Endodermal cell (in vitro differentiated cells): Measurements from ENCODE around the gene PRKAA2. TPM values are rescaled to one million over a fixed set of nuclear protein-coding genes. Genes with fewer than 3 reads are reported as not detected.
"Not testable (repeated sequence)": the region's sequence is repeated elsewhere in the genome, so short reads cannot be mapped to it uniquely, and the experiment has no call there.

Experiments used
- DNase-seq: peaks from one replicate; pipeline ENCODE4 v3.0.0-alpha.2; 2017
- H3K27ac ChIP-seq: 2 replicates; pipeline ENCODE4 v1.5.1; 2013; ENCODE audit warnings: mild to moderate bottlenecking, low read depth, low read length, moderate library complexity
- H3K27me3 ChIP-seq: 2 replicates; pipeline ENCODE4 v1.6.1; 2013; ENCODE audit warnings: mild to moderate bottlenecking, low read length, moderate library complexity; ENCODE audit not compliant: insufficient read depth, control insufficient read depth, poor library complexity, severe bottlenecking
- H3K36me3 ChIP-seq: 2 replicates; pipeline ENCODE4 v1.7.0; 2013; ENCODE audit warnings: mild to moderate bottlenecking, low read length, moderate library complexity; ENCODE audit not compliant: control insufficient read depth, insufficient read depth
- H3K4me1 ChIP-seq: one replicate; pipeline ENCODE4 v1.7.0; 2013; ENCODE audit warnings: low read length; ENCODE audit not compliant: control insufficient read depth, insufficient read depth
- H3K4me3 ChIP-seq: 2 replicates; pipeline ENCODE4 v1.5.1; 2013; ENCODE audit warnings: mild to moderate bottlenecking, low read length, moderate library complexity
- H3K9ac ChIP-seq: 2 replicates; pipeline ENCODE4 v1.6.1; 2013; ENCODE audit warnings: mild to moderate bottlenecking, low read length, moderate library complexity; ENCODE audit not compliant: poor library complexity, severe bottlenecking; ENCODE audit errors: extremely low read depth
- H3K9me3 ChIP-seq: 2 replicates; pipeline ENCODE4 v1.6.1; 2013; ENCODE audit warnings: mild to moderate bottlenecking, low read length, moderate library complexity; ENCODE audit not compliant: control insufficient read depth
- H3K27ac Mint-ChIP-seq: 2 replicates; pipeline ENCODE4 v1.8.0; 2020; ENCODE audit warnings: mixed read lengths
- H3K27me3 Mint-ChIP-seq: 2 replicates; pipeline ENCODE4 v1.8.0; 2021; ENCODE audit warnings: mild to moderate bottlenecking, mixed read lengths; ENCODE audit not compliant: insufficient read depth
- H3K36me3 Mint-ChIP-seq: 2 replicates; pipeline ENCODE4 v1.8.0; 2020; ENCODE audit warnings: low read depth, mixed read lengths
- H3K4me1 Mint-ChIP-seq: 2 replicates; pipeline ENCODE4 v1.8.0; 2020; ENCODE audit warnings: mixed read lengths
- H3K4me3 Mint-ChIP-seq: 2 replicates; pipeline ENCODE4 v1.8.0; 2020; ENCODE audit warnings: mild to moderate bottlenecking, moderate library complexity, mixed read lengths
- H3K9me3 Mint-ChIP-seq: 2 replicates; pipeline ENCODE4 v1.8.0; 2020; ENCODE audit warnings: mild to moderate bottlenecking, mixed read lengths
- WGBS, 2 experiments: methylation state at CpG; one replicate each; pipeline versions ENCODE4 v1.1.5 to v1.1.7; 2013; ENCODE audit warnings: missing lambda C conversion rate in 2 of 2, mixed read lengths in 1 of 2; ENCODE audit not compliant: insufficient coverage in 1 of 2, insufficient read length in 1 of 2; 5-methylcytosine and 5-hydroxymethylcytosine counted together
- long read RNA-seq, 4 experiments: library from polyadenylated mRNA in 2 of 4; library from RNA in 1 of 4; library from capped mRNA in 1 of 4; stranded (forward) in 3 of 4; unstranded in 1 of 4; transcript quantifications; one replicate each; pipeline ENCODE4 v2.0.0, GENCODE V29; 2020 to 2021; ENCODE audit warnings: inconsistent platforms in 1 of 4
- polyA plus RNA-seq, 2 experiments: library from polyadenylated mRNA; stranded (reverse); fragments of 50-300 nt; gene quantifications; one replicate each; pipeline ENCODE4 v1.2.3, GENCODE V29; 2013
- total RNA-seq, 2 donors: library from RNA; stranded (reverse); fragmentation: NEBNext Ultra II Directional in 1 of 2; extraction: Animal tissue kit (Norgen Biotek cat#: 25700) in 1 of 2; gene quantifications; 2 replicates in 1 of 2; 3 replicates in 1 of 2; pipeline ENCODE4 v1.2.1, GENCODE V29; 2021
- TF ChIP-seq, protein P1 (sequence below): fragments of 200-600 bp; sonication (generic); conservative IDR thresholded peaks from 2 replicates; pipeline ENCODE4 v1.5.0; 2021; ENCODE audit warnings: antibody characterized with exemption, mild to moderate bottlenecking

The PRKAA2 gene
- total RNA-seq: 10 to 100 TPM in 1 of 2 donors, 1 to 10 TPM in 1; 4.7 to 15.3 TPM
- 6.8 TPM for polyA plus RNA-seq (2013, experiment 1 of 2)
- 6.0 TPM for polyA plus RNA-seq (2013, experiment 2 of 2)
- long read RNA-seq, experiment 1, partial matches to known transcripts: 5 of 6 reads
- long read RNA-seq, experiment 1, other reads (novel, unspliced or antisense): 1 of 6 reads
- long read RNA-seq, experiment 2, full-length matches to known transcripts: 22 of 45 reads
- long read RNA-seq, experiment 2, partial matches to known transcripts: 1 of 45 reads
- long read RNA-seq, experiment 2, other reads (novel, unspliced or antisense): 22 of 45 reads
- long read RNA-seq, experiment 3, full-length matches to known transcripts: 23 of 32 reads
- long read RNA-seq, experiment 3, partial matches to known transcripts: 2 of 32 reads
- long read RNA-seq, experiment 3, other reads (novel, unspliced or antisense): 7 of 32 reads
- long read RNA-seq, experiment 4, full-length matches to known transcripts: 3 of 5 reads
- long read RNA-seq, experiment 4, partial matches to known transcripts: 0 of 5 reads
- long read RNA-seq, experiment 4, other reads (novel, unspliced or antisense): 2 of 5 reads

DNA sequence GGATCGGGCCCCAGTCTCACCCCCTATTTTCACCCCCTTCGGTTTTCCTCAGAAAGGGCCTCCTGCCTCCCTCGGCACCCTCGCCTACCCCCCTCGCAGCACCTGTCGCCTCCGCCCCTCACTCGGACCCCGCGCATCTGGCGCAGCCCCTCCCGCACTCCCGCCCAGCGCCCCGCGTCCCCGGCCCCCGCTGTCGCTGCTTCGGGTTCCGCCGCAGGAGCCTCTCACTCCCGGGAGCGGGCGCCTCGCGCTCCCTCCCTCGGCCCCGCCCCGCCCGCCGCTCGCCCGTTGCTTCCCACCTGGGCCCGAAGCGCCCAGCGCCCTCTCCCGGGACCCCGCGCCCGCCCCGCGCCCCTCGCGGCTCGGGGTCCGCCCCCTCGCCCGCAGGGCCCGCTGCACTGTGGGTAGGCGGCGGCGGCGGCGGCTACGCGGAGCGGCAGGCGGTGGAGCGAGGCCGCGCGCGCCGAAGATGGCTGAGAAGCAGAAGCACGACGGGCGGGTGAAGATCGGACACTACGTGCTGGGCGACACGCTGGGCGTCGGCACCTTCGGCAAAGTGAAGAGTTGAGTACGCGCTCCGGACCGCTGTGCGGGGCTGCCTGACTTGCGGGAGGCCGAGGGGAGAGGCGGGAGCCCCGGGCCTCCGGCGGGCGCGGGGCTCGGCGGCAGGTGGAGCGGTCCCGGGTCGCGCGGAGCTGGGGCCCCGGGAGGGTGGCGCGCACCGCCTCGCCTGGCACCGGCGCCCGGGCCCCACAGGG lies at the start of gene PRKAA2:
Gene PRKAA2, plus strand, starts transcription at position 396 of the 758 bp plus-strand sequence. Its CDS starts 74 bp downstream, at position 470.
- Mint-ChIP-seq H3K27me3 (peaks cover 64% of the 10 kb centered on the region), H3K4me3 (peak within 1 kb of the TSS; percentile 78), H3K4me1 (peaks cover 10% of the 10 kb centered on the region), H3K27ac (peak within 1 kb of the TSS; percentile 1), H3K9me3 (no peaks in the 10 kb centered on the region), H3K36me3 (no peaks in the 10 kb centered on the region)
- TF ChIP-seq, protein P1, sequence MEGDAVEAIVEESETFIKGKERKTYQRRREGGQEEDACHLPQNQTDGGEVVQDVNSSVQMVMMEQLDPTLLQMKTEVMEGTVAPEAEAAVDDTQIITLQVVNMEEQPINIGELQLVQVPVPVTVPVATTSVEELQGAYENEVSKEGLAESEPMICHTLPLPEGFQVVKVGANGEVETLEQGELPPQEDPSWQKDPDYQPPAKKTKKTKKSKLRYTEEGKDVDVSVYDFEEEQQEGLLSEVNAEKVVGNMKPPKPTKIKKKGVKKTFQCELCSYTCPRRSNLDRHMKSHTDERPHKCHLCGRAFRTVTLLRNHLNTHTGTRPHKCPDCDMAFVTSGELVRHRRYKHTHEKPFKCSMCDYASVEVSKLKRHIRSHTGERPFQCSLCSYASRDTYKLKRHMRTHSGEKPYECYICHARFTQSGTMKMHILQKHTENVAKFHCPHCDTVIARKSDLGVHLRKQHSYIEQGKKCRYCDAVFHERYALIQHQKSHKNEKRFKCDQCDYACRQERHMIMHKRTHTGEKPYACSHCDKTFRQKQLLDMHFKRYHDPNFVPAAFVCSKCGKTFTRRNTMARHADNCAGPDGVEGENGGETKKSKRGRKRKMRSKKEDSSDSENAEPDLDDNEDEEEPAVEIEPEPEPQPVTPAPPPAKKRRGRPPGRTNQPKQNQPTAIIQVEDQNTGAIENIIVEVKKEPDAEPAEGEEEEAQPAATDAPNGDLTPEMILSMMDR: no peak
- no peaks in the 10 kb centered on the region for H3K9me3 ChIP-seq
- H3K4me3 ChIP-seq: peak within 1 kb of the TSS; percentile 85
- peaks cover 40% of the 10 kb centered on the region for H3K27me3 ChIP-seq
- peak; percentile 87 for DNase-seq
- no peaks in the 10 kb centered on the region for H3K36me3 ChIP-seq
- WGBS, 2 experiments: 0% methylated on average over 22 to 103 of the region's 103 CpGs
- peak within 1 kb of the TSS; percentile 36 for H3K9ac ChIP-seq
- H3K27ac ChIP-seq: no peak within 1 kb of the TSS
- H3K4me1 ChIP-seq: no peaks in the 10 kb centered on the region

DNA sequence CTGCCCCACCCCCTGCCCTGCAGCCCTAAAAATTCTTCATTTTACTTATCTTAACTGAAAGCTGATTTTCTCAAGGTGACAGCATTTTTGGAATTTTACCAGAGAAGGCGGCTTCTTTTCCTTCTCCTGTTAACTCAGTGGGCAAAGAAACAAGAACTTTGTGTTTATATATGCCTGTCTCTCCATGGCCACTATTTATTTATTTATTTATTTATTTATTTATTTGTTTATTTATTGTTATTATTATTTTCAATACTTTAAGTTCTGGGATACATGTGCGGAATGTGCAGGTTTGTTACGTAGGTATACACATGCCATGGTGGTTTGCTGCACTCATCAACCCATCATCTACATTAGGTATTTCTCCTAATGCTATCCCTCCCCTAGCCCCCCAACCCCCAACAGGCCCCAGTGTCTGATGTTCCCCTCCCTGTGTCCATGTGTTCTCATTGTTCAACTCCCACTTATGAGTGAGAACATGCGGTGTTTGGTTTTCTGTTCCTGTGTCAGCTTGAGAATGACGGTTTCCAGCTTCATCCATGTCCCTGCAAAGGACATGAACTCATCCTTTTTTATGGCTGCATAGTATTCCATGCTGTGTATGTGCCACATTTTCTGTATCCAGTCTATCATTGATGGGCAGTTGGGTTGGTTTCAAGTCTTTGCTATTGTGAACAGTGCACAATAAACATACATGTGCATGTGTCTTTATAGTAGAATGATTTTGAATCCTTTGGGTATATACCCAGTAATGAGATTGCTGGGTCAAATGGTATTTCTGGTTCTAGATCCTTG lies 49.5 kb upstream of the PRKAA2 start:
- not testable (repeated sequence) for H3K27ac Mint-ChIP-seq, H3K9me3 ChIP-seq, H3K4me1 Mint-ChIP-seq, H3K36me3 ChIP-seq, H3K4me3 ChIP-seq, H3K4me3 Mint-ChIP-seq, H3K4me1 ChIP-seq, H3K36me3 Mint-ChIP-seq, H3K9ac ChIP-seq, DNase-seq, H3K27ac ChIP-seq, H3K27me3 Mint-ChIP-seq, H3K27me3 ChIP-seq
- peaks cover 13% of the 10 kb centered on the region for H3K9me3 Mint-ChIP-seq
- WGBS, 2 experiments: 91 to 97% methylated on average over 3 of the region's 5 CpGs

DNA sequence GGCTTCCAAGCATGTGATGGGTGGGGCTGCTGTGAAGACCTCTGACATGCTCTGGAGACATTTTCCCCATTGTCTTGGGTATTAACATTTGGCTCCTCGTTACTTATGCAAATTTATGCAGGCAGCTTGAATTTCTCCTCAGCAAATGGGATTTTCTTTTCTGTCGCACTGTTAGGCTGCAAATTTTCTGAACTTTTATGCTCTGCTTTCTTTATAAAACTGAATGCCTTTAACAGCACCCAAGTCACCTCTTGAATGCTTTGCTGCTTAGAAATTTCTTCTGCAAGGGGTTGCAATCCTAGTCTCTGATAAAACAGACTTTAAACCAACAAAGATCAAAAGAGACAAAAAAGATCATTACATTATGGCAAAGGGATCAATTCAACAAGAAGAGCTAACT lies 35.0 kb upstream of the PRKAA2 start:
- not testable (repeated sequence) for H3K9me3 ChIP-seq, DNase-seq, H3K9ac ChIP-seq, H3K4me1 ChIP-seq, H3K27ac ChIP-seq, H3K27ac Mint-ChIP-seq, H3K36me3 ChIP-seq, H3K27me3 ChIP-seq, H3K4me1 Mint-ChIP-seq, H3K27me3 Mint-ChIP-seq, H3K36me3 Mint-ChIP-seq, H3K4me3 Mint-ChIP-seq, H3K4me3 ChIP-seq
- 81 to 100% methylated on average over 2 of the region's 2 CpGs for WGBS, 2 experiments
- peaks cover 42% of the 10 kb centered on the region for H3K9me3 Mint-ChIP-seq

DNA sequence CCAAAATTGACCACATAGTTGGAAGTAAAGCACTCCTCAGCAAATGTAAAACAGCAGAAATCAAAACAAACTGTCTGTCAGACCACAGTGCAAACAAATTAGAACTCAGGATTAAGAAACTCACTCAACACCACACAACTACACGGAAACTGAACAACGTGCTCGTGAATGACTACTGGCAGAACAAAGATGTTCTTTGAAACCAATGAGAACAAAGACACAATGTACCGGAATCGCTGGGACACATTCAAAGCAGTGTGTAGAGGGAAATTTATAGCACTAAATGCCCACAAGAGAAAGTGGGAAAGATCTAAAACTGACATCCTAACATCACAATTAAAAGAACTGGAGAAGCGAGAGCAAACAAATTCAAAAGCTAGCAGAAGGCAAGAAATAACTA lies 34.3 kb upstream of the PRKAA2 start:
- H3K36me3 Mint-ChIP-seq, H3K36me3 ChIP-seq, DNase-seq, H3K4me1 Mint-ChIP-seq, H3K27ac Mint-ChIP-seq, H3K27me3 ChIP-seq, H3K9me3 ChIP-seq, H3K27me3 Mint-ChIP-seq, H3K27ac ChIP-seq, H3K4me1 ChIP-seq, H3K9ac ChIP-seq, H3K4me3 ChIP-seq, H3K4me3 Mint-ChIP-seq: not testable (repeated sequence)
- peaks cover 42% of the 10 kb centered on the region for H3K9me3 Mint-ChIP-seq
- WGBS, 2 experiments: 97% methylated on average over 6 of the region's 6 CpGs; no CpG with 5 or more reads in 1 of the 2 experiments
